NCI-H510A treated with DMSO at 0.1 percent for 48 hours (cell line): ENCODE measurements around the gene LIPK.
"Not testable (repeated sequence)": the region's sequence is repeated elsewhere in the genome, so short reads cannot be mapped to it uniquely, and the experiment has no call there.

ENCODE experiments used
- DNase-seq: peaks from one replicate; lab custom pipeline; 2025; lab: John Stamatoyannopoulos, UW

The LIPK gene

GRCh38 chr10:88715517-88715916 lies 9.5 kb downstream of the LIPK start:
- no peak for DNase-seq

GRCh38 chr10:88721392-88721791 lies 15.3 kb downstream of the LIPK start:
- no peak for DNase-seq

GRCh38 chr10:88725798-88726197 lies 19.7 kb downstream of the LIPK start:
- no peak for DNase-seq

GRCh38 chr10:88728107-88728763 lies 22.2 kb downstream of the LIPK start:
- no peak for DNase-seq

- DNase-seq: no peak
Observed at GRCh38 chr10:88730864-88731263, 24.8 kb downstream of the LIPK start.

GRCh38 chr10:88731296-88731695 lies 25.2 kb downstream of the LIPK start:
- no peak for DNase-seq

- DNase-seq: no peak
Observed at GRCh38 chr10:88733215-88733614, 27.2 kb downstream of the LIPK start.

- no peak for DNase-seq
Observed at GRCh38 chr10:88735661-88736060, 29.6 kb downstream of the LIPK start.

GRCh38 chr10:88741921-88742320 lies 35.9 kb downstream of the LIPK start:
- not testable (repeated sequence) for DNase-seq

- no peak for DNase-seq
Observed at GRCh38 chr10:88742448-88742847, 36.4 kb downstream of the LIPK start.

- no peak for DNase-seq
Observed at GRCh38 chr10:88744002-88744401, 38.0 kb downstream of the LIPK start.

GRCh38 chr10:88745633-88746032 lies 39.6 kb downstream of the LIPK start:
- no peak for DNase-seq

- DNase-seq: no peak
Observed at GRCh38 chr10:88754287-88754686, 48.2 kb downstream of the LIPK start.

GRCh38 chr10:88755753-88756152 lies 49.7 kb downstream of the LIPK start:
- no peak for DNase-seq

GRCh38 chr10:88756660-88757059 lies 50.6 kb downstream of the LIPK start:
- no peak for DNase-seq

GRCh38 chr10:88759366-88760101 lies 53.5 kb downstream of the LIPK start, which contains the start of gene LIPN:
TSS of gene LIPN (plus strand) at chr10:88760020. CDS start at chr10:88761406, 1,386 bp downstream.
- DNase-seq: no peak

- DNase-seq: no peak
Observed at GRCh38 chr10:88762906-88763305, 56.9 kb downstream of the LIPK start.

GRCh38 chr10:88763441-88763840 lies 57.4 kb downstream of the LIPK start:
- DNase-seq: no peak

- DNase-seq: no peak
Observed at GRCh38 chr10:88764110-88764509, 58.1 kb downstream of the LIPK start.

- no peak for DNase-seq
Observed at GRCh38 chr10:88765816-88766215, 59.8 kb downstream of the LIPK start.

- no peak for DNase-seq
Observed at GRCh38 chr10:88769384-88769783, 63.3 kb downstream of the LIPK start.

GRCh38 chr10:88781206-88781605 lies 75.2 kb downstream of the LIPK start:
- no peak for DNase-seq

GRCh38 chr10:88782222-88782621 lies 76.2 kb downstream of the LIPK start:
- no peak for DNase-seq

GRCh38 chr10:88783724-88784123 lies 77.7 kb downstream of the LIPK start:
- DNase-seq: no peak
